Left kidney (tissue), 2 donors: Measurements from ENCODE around the gene COL25A1. TPM values are rescaled to one million over a fixed set of nuclear protein-coding genes. Genes with fewer than 3 reads are reported as not detected.
A peak's percentile ranks its signal among the peaks of the same experiment; 100 is the strongest.
"Not testable (repeated sequence)": the region's sequence is repeated elsewhere in the genome, so short reads cannot be mapped to it uniquely, and the experiment has no call there.

Source experiments
- DNase-seq: peaks from one replicate; pipeline ENCODE4 v3.0.0-alpha.2; 2013
- polyA plus RNA-seq: library from polyadenylated mRNA; unstranded; fragments of 120-200 nt; gene quantifications from one replicate; pipeline ENCODE4 v1.2.1, GENCODE V29; 2013; ENCODE audit not compliant: insufficient read length

COL25A1 gene
- polyA plus RNA-seq, 1 donor: 19.6 TPM

DNA sequence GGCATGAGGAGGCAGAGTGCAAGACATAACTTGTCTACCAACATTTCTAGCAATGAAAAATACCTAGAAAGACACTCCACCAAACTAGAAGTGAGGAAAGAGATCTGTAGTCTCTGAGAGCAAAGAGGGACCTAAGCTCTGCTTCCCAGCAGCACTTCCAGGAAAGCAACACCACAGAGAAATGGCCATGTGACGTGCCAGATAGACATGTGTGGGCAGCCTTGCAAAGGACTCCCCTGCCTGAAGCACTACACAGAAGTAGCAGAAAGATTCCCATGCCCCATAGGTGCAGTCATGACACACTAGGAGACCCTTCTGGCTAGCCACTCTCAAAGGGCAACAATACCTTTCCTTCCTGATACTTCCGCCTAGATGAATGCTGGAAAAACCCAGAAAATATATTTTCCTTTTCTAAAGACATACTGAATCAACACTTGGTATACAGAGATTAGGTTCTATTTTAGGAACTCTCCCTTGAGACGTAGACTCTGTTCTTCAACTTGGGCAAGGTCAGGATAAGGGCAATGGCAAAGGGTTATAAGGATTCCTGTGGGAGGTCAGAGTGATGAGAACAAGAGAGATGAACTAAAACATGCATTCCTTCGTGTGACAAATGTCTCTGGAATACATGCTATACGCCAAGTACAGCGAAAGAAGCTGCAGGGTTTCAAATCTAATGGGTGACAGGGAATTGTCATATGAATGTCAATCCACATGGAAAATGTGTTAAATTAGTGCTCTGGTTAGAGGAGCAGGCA is 352.1 kb downstream of the COL25A1 start:
- no peak for DNase-seq

GRCh38 chr4:108947526-108947925 is 354.9 kb downstream of the COL25A1 start:
- no peak for DNase-seq

GRCh38 chr4:108946237-108946636 is 356.2 kb downstream of the COL25A1 start:
- DNase-seq: no peak

- no peak for DNase-seq
Measured at GRCh38 chr4:108943976-108944591, 358.4 kb downstream of the COL25A1 start.

DNA sequence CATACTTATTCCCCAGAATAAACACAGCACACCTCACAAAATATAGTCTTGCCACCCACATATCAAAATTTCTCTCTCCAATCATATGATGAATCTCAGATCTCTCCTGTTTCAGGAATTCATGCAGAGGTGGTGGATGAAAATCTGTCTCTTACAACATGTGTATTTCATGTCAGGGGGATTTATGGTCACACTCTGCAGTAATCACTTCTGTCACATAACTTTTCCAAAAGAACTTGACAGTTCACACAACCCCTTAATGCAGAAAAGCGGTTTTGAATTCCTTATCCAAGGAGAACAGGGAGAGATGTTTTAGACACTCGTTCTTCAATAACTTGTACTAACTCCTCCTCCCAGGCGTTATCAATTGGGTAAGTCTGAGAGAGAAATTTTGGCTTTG is 359.1 kb downstream of the COL25A1 start:
- no peak for DNase-seq

DNA sequence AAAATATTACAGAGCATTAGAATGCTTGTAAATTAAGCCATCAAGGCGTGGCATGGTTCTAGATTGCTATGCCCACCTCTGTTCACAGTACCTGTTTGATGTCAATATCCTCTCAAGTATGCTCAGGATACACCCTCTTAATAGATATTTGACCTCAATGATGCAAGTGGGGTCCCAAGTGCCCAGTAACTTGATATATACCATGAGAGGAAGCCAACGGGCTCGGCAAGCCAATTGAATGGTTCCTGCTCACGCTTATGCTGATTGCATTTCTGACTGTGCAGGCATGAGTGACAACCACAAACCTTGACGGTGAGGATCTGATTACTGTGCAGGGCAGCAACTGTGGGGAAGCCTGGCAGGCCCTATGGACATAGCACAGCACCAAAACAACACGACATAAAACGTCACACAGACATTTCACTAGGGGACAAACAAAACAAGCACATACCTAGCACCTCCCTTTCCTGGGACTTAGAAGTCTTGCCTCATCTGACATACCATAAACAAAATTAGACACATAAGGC is 360.5 kb downstream of the COL25A1 start:
- DNase-seq: peak; percentile 38

DNA sequence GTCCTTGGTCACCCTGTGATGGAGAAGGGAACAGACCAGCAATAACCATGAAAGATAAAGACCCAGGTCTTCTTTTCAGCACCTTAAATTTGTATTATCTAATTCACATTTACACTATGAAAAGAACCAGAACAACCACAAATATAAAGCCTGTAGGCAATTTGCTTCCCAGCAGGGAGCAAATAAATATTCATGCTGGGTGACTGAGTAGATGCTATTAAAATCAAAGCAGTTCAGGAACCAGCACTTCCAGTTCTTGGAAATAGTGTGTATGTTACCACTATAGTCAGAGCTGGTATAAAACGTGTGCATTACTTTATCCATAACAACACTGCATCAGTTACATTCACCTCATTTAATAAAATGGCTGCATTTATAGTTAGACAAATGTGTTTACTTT is 361.8 kb downstream of the COL25A1 start:
- no peak for DNase-seq

- DNase-seq: no peak
Measured at GRCh38 chr4:108940149-108940548, 362.3 kb downstream of the COL25A1 start.

GRCh38 chr4:108937066-108937465 is 365.4 kb downstream of the COL25A1 start:
- no peak for DNase-seq

DNA sequence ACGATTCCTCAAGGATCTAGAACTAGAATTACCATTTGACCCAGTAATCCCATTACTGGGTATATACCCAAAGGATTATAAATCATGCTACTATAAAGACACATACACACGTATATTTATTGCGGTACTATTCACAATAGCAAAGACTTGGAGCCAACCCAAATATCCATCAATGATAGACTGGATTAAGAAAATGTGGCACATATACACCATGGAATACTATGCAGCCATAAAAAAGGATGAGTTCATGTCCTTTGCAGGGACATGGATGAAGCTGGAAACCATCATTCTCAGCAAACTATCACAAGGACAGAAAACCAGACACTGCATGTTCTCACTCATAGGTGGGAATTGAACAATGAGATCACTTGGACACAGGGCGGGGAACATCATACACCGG is 368.5 kb downstream of the COL25A1 start:
- DNase-seq: not testable (repeated sequence)

- no peak for DNase-seq
Measured at GRCh38 chr4:108933046-108933445, 369.4 kb downstream of the COL25A1 start.

DNA sequence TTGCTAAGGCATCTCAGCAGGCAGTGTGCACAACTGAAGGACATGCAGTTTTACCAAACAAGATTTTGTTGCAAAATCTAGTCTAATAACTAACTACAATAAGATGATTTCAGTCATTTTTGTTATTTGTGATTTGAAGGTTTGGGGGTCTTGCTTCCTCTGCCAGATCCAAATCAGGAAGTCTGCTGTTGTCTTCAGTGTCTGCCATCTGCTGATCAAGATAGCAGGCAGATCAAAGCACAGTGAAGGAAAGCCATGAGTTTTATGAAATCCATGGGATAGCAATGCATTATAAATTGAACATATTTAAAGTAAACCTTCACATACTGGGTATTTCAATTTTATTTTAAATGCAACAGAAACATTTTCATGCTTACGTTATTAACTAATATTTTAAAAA is 370.5 kb downstream of the COL25A1 start:
- DNase-seq: no peak

GRCh38 chr4:108930186-108930585 is 372.3 kb downstream of the COL25A1 start:
- DNase-seq: no peak

GRCh38 chr4:108926781-108927180 is 375.7 kb downstream of the COL25A1 start:
- DNase-seq: no peak

DNA sequence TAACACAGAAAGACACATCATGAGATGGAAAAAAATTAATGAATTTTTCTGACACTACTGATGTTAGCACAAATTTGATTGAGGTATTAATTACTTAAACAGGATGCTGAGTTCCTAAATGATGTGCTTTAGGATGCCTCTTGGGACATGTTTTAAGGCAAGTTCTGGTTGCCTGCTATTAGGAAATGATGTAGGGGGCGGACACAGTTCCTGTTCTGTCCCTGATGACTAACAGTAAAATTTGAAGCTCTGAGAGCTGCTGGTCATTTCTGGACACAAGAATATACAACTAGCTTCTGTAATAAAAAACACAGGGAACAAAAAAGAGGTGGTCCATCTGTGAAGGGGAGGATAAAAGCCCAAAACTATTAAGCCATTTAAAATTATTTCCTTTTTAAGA is 376.4 kb downstream of the COL25A1 start:
- no peak for DNase-seq

DNA sequence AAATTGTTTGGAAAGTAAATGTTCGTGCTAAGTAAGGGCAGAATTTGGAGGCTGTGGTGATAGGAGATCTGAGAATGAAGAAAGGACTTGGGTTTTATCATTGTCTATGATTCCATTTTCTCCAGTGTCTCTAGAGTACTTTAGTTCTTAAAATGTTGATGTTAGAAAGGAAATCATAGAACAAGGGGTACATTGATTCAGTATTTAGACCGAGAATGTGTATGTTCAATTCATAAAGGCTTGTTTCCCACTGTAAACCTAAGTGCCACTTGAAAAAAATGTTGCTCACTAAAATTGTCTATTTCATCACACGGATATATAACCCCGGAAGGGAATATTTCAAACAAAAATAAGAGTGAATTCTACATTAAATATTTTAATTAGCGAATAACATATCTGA is 380.3 kb downstream of the COL25A1 start:
- no peak for DNase-seq

DNA sequence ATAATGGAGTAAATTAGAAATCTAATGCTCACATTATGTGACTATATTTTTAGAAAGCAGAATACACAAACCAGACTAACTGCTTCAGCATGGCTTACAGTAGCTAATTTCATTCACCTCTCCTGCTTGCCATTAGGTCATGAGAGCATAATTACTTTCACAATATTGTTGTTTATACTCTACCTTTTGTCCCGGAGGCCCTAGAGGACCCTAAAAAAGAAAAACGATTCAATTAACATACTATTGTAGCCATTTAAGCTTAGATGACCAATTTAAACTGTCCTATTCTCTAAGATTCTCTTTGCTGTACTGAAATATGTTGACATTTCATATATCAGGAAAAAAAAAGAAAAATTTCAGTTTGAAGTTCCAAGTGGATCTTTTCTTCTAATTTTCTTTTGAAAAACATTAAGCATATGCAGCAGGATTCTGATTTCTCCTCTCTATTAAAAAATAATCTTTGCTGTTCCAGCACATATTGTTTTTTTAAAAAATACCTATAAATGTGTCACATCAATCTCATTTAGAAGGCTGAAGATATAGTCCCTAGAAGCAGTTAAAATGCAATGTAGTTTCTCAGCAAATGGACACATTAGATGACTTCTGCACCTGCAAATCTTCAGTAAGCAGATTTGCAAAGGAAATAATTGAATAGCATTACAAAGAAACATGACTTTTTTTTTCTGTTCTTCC is 381.9 kb downstream of the COL25A1 start:
- no peak for DNase-seq

GRCh38 chr4:108919226-108919893 is 383.1 kb downstream of the COL25A1 start:
- DNase-seq: no peak

GRCh38 chr4:108917255-108917654 is 385.2 kb downstream of the COL25A1 start:
- no peak for DNase-seq

DNA sequence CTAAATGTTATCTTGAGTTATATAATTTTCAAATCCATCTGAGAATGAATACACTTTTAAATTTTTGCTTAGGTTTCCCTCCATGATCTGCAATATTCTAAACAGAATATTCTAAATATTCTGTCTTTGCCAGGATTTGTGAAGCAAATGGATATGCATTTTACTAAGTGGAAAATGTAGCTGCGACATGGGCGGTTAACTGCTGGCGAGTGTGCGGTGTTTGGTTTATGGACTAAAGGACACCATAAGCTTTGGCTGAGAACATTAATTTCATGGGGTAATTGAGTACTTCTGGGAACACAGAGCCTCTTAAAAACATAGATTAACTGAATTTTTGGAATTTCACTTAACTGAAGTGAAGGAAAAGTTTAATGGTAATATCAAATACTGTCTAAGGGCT is 385.8 kb downstream of the COL25A1 start:
- no peak for DNase-seq

GRCh38 chr4:108906866-108907367 is 395.5 kb downstream of the COL25A1 start:
- no peak for DNase-seq

DNA sequence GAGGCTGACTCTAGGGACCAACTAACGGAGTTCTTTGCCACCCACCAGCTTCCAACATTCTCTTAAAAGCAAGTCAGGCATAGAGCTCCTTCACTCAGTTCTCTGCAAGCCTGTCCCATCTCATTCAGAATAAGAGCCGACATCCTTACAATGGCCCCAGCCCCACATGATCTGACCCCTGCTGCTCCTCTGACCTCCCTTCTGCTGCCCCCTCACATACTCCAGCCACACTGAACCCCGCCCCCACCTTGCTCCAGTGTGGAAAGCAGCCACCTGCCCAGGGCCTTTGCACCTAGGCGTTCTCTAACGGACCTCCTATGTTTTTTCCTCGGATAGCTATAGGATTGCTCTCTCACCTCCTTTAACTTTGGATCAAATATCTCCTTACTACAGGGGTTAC is 396.5 kb downstream of the COL25A1 start:
- DNase-seq: no peak
